IMR-90 (cell line): ENCODE results near the gene PPP1R13B. TPM values are rescaled to one million over a fixed set of nuclear protein-coding genes. Genes with fewer than 3 reads are reported as not detected.

ENCODE experiments used
- ATAC-seq: fragments of 200-7000 bp; cut with Tn5 transposase; 2 replicates; pipeline ENCODE4 v1.9.1; 2020; ENCODE audit warnings: low read depth, mild to moderate bottlenecking, moderate library complexity
- BruUV-seq: library from RNA; stranded (reverse); fragments of 400-500 nt; replicated peaks from 2 replicates; lab custom pipeline; 2021; lab: Mats Ljungman, UMichigan
- CTCF ChIA-PET: fragments of 300-600 bp; formaldehyde crosslinking; extraction: SDS; loops from one replicate; lab custom pipeline; 2021; ENCODE audit warnings: antibody characterized with exemption; lab: Yijun Ruan, JAX
- POLR2A ChIA-PET: fragments of 300-600 bp; sonication (Branson Sonifier 250); formaldehyde crosslinking; loops from one replicate; lab custom pipeline; 2022; ENCODE audit warnings: antibody characterized with exemption; ENCODE audit not compliant: unreplicated experiment; lab: Charles Lee
- DNase-seq: peaks from one replicate; pipeline ENCODE4 v3.0.0; 2013
- H2AFZ ChIP-seq: replicated peaks from 2 replicates; pipeline ENCODE3; 2013; ENCODE audit warnings: low read length, mild to moderate bottlenecking; ENCODE audit not compliant: poor library complexity
- H2AK5ac ChIP-seq: 2 replicates; pipeline ENCODE4 v1.6.1; 2013; ENCODE audit warnings: low read depth, low read length, inconsistent platforms
- H2AK9ac ChIP-seq: replicated peaks from 2 replicates; pipeline ENCODE3; 2013; ENCODE audit warnings: mild to moderate bottlenecking, low read depth, low read length, moderate library complexity; ENCODE audit not compliant: poor library complexity
- H2BK120ac ChIP-seq: 2 replicates; pipeline ENCODE4 v1.6.1; 2013; ENCODE audit warnings: low read depth, low read length, inconsistent platforms
- H2BK15ac ChIP-seq: 3 replicates; pipeline ENCODE4 v1.6.1; 2013; ENCODE audit warnings: low read depth, low read length, inconsistent platforms
- H2BK20ac ChIP-seq: 2 replicates; pipeline ENCODE4 v1.6.1; 2013; ENCODE audit warnings: low read depth, mild to moderate bottlenecking, inconsistent platforms, low read length, moderate library complexity
- H2BK5ac ChIP-seq: 2 replicates; pipeline ENCODE4 v1.6.1; 2013; ENCODE audit warnings: mild to moderate bottlenecking, low read depth, low read length, inconsistent platforms; ENCODE audit not compliant: poor library complexity, severe bottlenecking
- H3K14ac ChIP-seq: replicated peaks from 2 replicates; pipeline ENCODE4 v1.6.1; 2013; ENCODE audit warnings: low read depth, low read length, inconsistent platforms
- H3K18ac ChIP-seq: 2 replicates; pipeline ENCODE4 v1.6.1; 2013; ENCODE audit warnings: low read depth, low read length, control low read depth
- H3K23ac ChIP-seq: 2 replicates; pipeline ENCODE4 v1.6.1; 2013; ENCODE audit warnings: low read depth, low read length, inconsistent platforms
- H3K27ac ChIP-seq: 2 replicates; pipeline ENCODE4 v1.5.1; 2013; ENCODE audit warnings: mild to moderate bottlenecking, control low read depth, low read length; ENCODE audit not compliant: insufficient read depth
- H3K27me3 ChIP-seq: 2 replicates; pipeline ENCODE4 v1.6.1; 2013; ENCODE audit warnings: low read length; ENCODE audit not compliant: control insufficient read depth, insufficient read depth
- H3K36me3 ChIP-seq: 2 replicates; pipeline ENCODE4 v1.6.1; 2013; ENCODE audit warnings: low read length, mixed read lengths; ENCODE audit not compliant: control insufficient read depth, insufficient read depth
- H3K4ac ChIP-seq: 2 replicates; pipeline ENCODE4 v1.6.1; 2013; ENCODE audit warnings: low read depth, low read length, inconsistent platforms
- H3K4me1 ChIP-seq: 2 replicates; pipeline ENCODE4 v1.6.1; 2013; ENCODE audit warnings: low read length, mixed read lengths; ENCODE audit not compliant: control insufficient read depth, insufficient read depth
- H3K4me2 ChIP-seq: 2 replicates; pipeline ENCODE4 v1.6.1; 2013; ENCODE audit warnings: low read depth, mild to moderate bottlenecking, control low read depth, low read length, moderate library complexity
- H3K4me3 ChIP-seq: 2 replicates; pipeline ENCODE4 v1.5.1; 2013; ENCODE audit warnings: low read depth, mild to moderate bottlenecking, control low read depth, low read length, moderate library complexity; ENCODE audit not compliant: insufficient read depth
- H3K56ac ChIP-seq: 2 replicates; pipeline ENCODE4 v1.6.1; 2013; ENCODE audit warnings: low read length, inconsistent platforms; ENCODE audit not compliant: insufficient read depth; ENCODE audit errors: extremely low read depth
- H3K79me1 ChIP-seq, 2 experiments: 2 replicates each; pipeline ENCODE4 v1.6.1; 2013; ENCODE audit warnings: low read length in 2 of 2, inconsistent platforms in 1 of 2, low read depth in 1 of 2
- H3K9ac ChIP-seq: 2 replicates; pipeline ENCODE4 v1.6.1; 2013; ENCODE audit warnings: low read depth, low read length, control low read depth
- H3K9me1 ChIP-seq: 2 replicates; pipeline ENCODE4 v1.6.1; 2013; ENCODE audit warnings: low read length, inconsistent platforms; ENCODE audit not compliant: insufficient read depth
- H3K9me3 ChIP-seq: 2 replicates; pipeline ENCODE4 v1.6.1; 2013; ENCODE audit warnings: low read length; ENCODE audit not compliant: control insufficient read depth, insufficient read depth
- H4K20me1 ChIP-seq: 2 replicates; pipeline ENCODE4 v1.6.1; 2013; ENCODE audit warnings: low read length, inconsistent platforms; ENCODE audit not compliant: insufficient read depth
- H4K5ac ChIP-seq: 2 replicates; pipeline ENCODE4 v1.6.1; 2013; ENCODE audit warnings: mild to moderate bottlenecking, low read depth, low read length, control low read depth
- H4K8ac ChIP-seq, 2 experiments: 2 replicates each; pipeline ENCODE4 v1.6.1; 2013; ENCODE audit warnings: low read depth in 2 of 2, low read length in 2 of 2, control low read depth in 1 of 2, inconsistent platforms in 1 of 2
- H4K91ac ChIP-seq: 2 replicates; pipeline ENCODE4 v1.6.1; 2013; ENCODE audit warnings: low read depth, low read length, inconsistent platforms; ENCODE audit not compliant: insufficient read depth
- ELK1 ChIP-seq: fragments of 150-350 bp; IDR thresholded peaks from 2 replicates; pipeline ENCODE4 v1.6.1; 2016; ENCODE audit warnings: low read depth, mild to moderate bottlenecking, low read length, moderate library complexity, borderline replicate concordance
- MAFK ChIP-seq: IDR thresholded peaks from 2 replicates; pipeline ENCODE4 v1.6.1; 2012; ENCODE audit warnings: low read depth, low read length, improper control_type of control experiment
- MAZ ChIP-seq: IDR thresholded peaks from 2 replicates; pipeline ENCODE4 v1.6.1; 2012; ENCODE audit warnings: low read depth, mild to moderate bottlenecking, low read length, improper control_type of control experiment, moderate library complexity, borderline replicate concordance
- MXI1 ChIP-seq: IDR thresholded peaks from 2 replicates; pipeline ENCODE4 v1.6.1; 2012; ENCODE audit warnings: low read depth, mild to moderate bottlenecking, low read length, moderate library complexity, borderline replicate concordance
- RAD21 ChIP-seq: IDR thresholded peaks from 2 replicates; pipeline ENCODE4 v1.6.1; 2012; ENCODE audit warnings: low read length, improper control_type of control experiment
- RFX5 ChIP-seq: IDR thresholded peaks from 2 replicates; pipeline ENCODE4 v1.8.0; 2012; ENCODE audit warnings: low read depth, mild to moderate bottlenecking, low read length, moderate library complexity
- SMC3 ChIP-seq: fragments of 150-350 bp; IDR thresholded peaks from 2 replicates; pipeline ENCODE4 v1.6.1; 2016; ENCODE audit warnings: low read depth, mild to moderate bottlenecking, antibody characterized with exemption, low read length, moderate library complexity
- whole genome bisulfite sequencing, 2 experiments: methylation state at CpG; one replicate each; pipeline versions ENCODE4 v1.1.5 to v1.1.7; 2013; ENCODE audit warnings: missing lambda C conversion rate in 2 of 2; ENCODE audit not compliant: insufficient read length in 1 of 2; ENCODE audit errors: extremely low coverage in 2 of 2; 5-methylcytosine and 5-hydroxymethylcytosine counted together
- dilution Hi-C: fragments of 300-500 bp; cut with HindIII; formaldehyde crosslinking; loops from one replicate; pipeline ENCODE4 v1.14.3; 2018; ENCODE audit warnings: low sequenced_read_pairs; ENCODE audit not compliant: unreplicated experiment
- in situ Hi-C: fragments of 300-500 bp; cut with MboI; formaldehyde crosslinking; loops from 3 replicates; pipeline ENCODE4 v1.14.3; 2019; ENCODE audit warnings: low sequenced_read_pairs, inconsistent platforms, mixed read lengths
- intact Hi-C: fragments of 100-400 bp; cut with micrococcal nuclease; formaldehyde crosslinking; loops from 2 replicates; pipeline ENCODE4 v1.10.0; 2022
- polyA plus RNA-seq, 3 experiments: library from polyadenylated mRNA; depleted of rRNA; stranded (reverse); fragments of >200 nt; gene quantifications; 2 replicates each; pipeline ENCODE4 v1.2.3, GENCODE V29; 2012; ENCODE audit warnings: low replicate concordance in 1 of 3
- total RNA-seq: library from RNA; depleted of rRNA; stranded (reverse); fragments of >200 nt; gene quantifications from 2 replicates; pipeline ENCODE4 v1.2.3, GENCODE V29; 2012

PPP1R13B gene
- total and polyA plus RNA-seq, 2 of the 4 experiments (the other 2 are of a cell fraction): 1.6 to 2.8 TPM

DNA sequence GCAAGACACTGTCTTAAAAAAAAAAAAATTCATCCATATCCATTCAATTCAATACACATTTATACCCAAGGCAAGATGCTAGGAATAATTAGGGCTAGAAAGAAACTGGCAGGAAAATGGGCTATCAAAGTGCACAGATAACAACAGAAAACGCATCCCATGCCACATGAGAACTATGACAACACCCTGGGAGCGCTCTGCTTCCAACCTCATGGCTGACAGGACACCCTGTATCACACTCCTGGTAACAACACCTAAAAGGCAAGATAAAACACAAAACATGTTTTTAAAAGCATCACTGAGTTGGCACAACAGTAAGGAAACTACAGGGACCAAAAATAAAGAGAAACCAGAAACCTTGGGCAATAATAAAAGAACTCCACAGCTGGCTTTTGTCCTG, 76.9 kb downstream of the PPP1R13B start:
- Histone ChIP-seq H4K5ac (no peak overlapping the region), H3K4me3 (no peak overlapping the region), H3K79me1 (no peaks in the 10 kb centered on the region), H2BK5ac (no peak overlapping the region), H3K4me2 (no peak overlapping the region), H3K27me3 (no peaks in the 10 kb centered on the region), H2BK120ac (no peak overlapping the region), H2AFZ (no peak overlapping the region), H3K9me3 (no peaks in the 10 kb centered on the region), H3K4me1 (no peaks in the 10 kb centered on the region), H4K8ac (no peak overlapping the region), H3K9me1 (peaks cover 2% of the 10 kb centered on the region; the same call in 1 of the 2 replicates), H3K27ac (no peak overlapping the region), H4K91ac (no peak overlapping the region), H3K56ac (no peak overlapping the region), H2AK5ac (no peak overlapping the region), H2AK9ac (no peak overlapping the region), H3K36me3 (no peaks in the 10 kb centered on the region), H3K23ac (no peak overlapping the region), H3K9ac (no peak overlapping the region), H2BK20ac (no peak overlapping the region), H4K20me1 (no peaks in the 10 kb centered on the region), H2BK15ac (no peak overlapping the region), H3K18ac (no peak overlapping the region), H3K14ac (no peak overlapping the region), H3K4ac (no peak overlapping the region)
- ChIA-PET CTCF (no interaction called here), POLR2A (interaction anchor here (0.7 kb wide), 1 partner anchor 32 kb away, joined by 14 read pairs; no protein-coding TSS in a partner anchor)
- no peak for TF ChIP-seq MAZ
- TF ChIP-seq RAD21: no peak
- TF ChIP-seq MXI1: no peak
- TF ChIP-seq ELK1: no peak
- TF ChIP-seq RFX5: no peak
- TF ChIP-seq SMC3: no peak
- no peak for TF ChIP-seq MAFK
- BruUV-seq: no TSS peak
- no CpG with 5 or more reads among the region's 2 CpGs for WGBS, 2 experiments
- ATAC-seq: no peak
- in situ Hi-C loops (no loop called here), intact Hi-C loops (no loop called here), dilution Hi-C loops (no loop called here)
- no peak for DNase-seq
